GM12874 (cell line): Measurements from ENCODE around the gene GSTCD.

Experiments
- CTCF ChIP-seq: IDR thresholded peaks from 2 replicates; pipeline ENCODE4 v1.5.1; 2011; ENCODE audit warnings: low read depth, mild to moderate bottlenecking, control low read depth, low read length, moderate library complexity; ENCODE audit not compliant: insufficient read depth

The GSTCD gene

DNA sequence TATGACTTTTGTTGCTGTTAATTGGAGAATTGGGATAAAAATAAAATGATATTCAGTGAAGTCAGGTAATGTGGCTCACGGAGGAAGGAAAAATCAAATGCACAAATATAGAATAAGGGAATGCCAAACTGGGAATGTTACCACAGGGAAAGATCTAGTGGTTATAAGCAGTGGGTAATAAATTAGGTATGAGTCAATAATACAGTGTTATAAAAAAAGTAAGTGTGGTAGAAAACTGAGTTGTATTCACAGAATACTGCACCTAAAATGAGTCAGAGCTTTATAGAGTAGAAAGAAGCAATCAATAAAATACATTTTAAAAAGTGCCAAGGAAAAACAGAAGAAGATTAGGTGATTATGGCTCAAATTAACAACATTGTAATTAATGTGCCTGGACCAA lies 34.6 kb upstream of the GSTCD start:
- no peak for TF ChIP-seq CTCF

DNA sequence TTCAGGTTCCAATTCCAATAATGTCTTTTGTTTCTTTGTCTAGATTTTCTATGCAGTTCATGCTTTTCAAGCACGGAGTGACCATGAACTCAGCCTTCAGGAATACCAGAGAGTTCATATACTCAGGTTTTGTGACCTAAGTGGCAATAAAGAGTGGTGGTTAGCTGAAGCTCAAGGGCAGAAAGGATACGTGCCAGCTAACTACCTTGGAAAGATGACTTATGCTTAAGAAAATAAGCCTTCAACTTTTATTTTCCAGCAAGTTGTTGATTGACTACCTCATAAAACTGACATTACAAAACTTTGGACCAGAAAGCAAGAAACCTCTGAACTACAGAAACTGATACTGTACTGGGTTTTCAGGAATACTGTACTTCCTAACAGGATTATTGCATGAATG lies 30.9 kb upstream of the GSTCD start:
- no peak for TF ChIP-seq CTCF

GRCh38 chr4:105679186-105679585 lies 29.4 kb upstream of the GSTCD start:
- TF ChIP-seq CTCF: no peak

DNA sequence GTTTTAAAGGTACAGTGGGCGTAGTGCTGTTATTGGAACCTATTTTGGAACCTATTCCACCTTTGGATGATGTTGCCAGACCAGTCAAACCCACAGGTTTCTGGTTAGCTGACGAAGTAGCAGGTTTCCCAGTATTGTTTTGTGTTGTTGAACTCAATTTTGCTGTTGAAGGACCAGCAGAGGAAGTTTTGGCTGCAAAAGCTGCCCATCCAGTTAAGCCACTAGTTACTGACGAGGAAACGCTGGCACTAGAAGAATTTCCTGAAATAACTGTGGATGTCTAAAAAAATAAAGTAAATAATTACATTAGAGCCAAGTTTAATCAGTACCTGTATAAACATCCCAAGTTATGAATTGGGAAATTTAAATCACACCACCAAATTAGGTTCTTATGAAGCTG lies 25.5 kb upstream of the GSTCD start:
- no peak for TF ChIP-seq CTCF

DNA sequence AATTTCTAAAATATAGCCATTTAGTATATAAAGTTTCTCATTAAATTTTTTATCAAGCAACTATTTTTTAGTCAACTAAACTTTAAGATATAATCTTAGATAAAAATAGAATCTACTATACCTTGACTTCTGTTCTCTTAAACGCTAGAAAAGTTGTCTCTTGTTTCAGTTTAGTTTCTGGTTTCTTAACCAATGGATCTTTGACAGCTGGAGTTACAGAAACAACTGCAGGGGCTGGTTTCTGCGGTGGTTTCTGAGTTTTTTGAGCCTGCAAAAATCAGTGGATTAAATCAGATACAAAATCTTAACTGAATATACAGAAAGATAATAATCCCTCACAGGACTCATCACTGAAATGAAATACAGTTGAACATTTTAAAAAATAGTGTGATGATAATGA lies 22.0 kb upstream of the GSTCD start:
- no peak for TF ChIP-seq CTCF

DNA sequence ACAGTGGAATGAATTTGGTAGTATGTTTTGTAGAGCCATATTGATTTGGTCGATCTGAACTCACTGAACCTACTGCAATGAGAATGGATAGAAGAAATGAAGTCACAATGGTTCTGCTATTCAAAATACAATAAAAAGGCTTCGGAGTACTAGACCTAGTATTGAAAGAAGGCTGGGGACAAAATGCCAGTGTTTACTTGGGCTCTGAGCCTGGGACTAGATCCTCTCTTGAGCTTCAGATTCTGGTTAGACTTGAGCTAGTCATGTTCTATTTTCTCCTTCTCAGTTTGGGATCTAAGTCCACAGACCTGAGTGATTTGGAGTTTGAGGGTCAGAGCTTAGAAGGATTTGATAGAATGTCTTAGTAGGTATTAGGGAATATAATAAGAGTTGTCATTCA lies 10.0 kb upstream of the GSTCD start:
- no peak for TF ChIP-seq CTCF

DNA sequence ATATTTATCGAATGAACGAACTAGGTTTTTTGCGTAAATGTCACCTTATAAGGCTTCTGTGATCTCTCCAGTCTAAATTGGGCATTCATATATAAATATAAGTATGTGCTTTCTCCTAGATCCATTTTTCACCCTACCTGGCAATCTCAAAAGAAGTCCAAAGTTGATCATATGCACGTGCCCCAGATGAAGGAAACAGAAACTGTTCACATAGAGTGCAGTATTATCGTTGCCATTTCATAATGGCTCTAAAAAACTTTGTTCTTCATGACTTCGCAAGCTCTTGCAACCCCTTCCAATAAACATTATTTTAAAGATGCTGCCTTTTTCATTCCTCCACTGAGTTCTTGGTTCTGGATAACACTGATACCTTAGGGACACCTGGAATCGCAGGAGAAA lies 803 bp upstream of the GSTCD start:
- no peak for TF ChIP-seq CTCF

- no peak for TF ChIP-seq CTCF
These were observed 482 bp downstream of the GSTCD start for GRCh38 chr4:105709081-105709450.
